Spleen (tissue), 11 donors: Measurements from ENCODE around the gene CTDSP2. TPM values are rescaled to one million over a fixed set of nuclear protein-coding genes. Genes with fewer than 3 reads are reported as not detected.

Source experiments
- DNase-seq: peaks from one replicate; pipeline ENCODE4 v3.0.0-alpha.2; 2020
- H3K27ac ChIP-seq, 8 donors: fragments of 200-600 bp; sonication (generic) in 7 of 8; 1 replicate in 4 of 8; 2 replicates in 4 of 8; pipeline versions ENCODE4 v1.5.0 to v1.8.0; 2016 to 2021; ENCODE audit warnings: inconsistent platforms in 4 of 8, mild to moderate bottlenecking in 4 of 8, moderate library complexity in 1 of 8
- H3K27me3 ChIP-seq, 7 donors: fragments of 200-600 bp; sonication (generic) in 6 of 7; replicated peaks in 1 of 7; 1 replicate in 4 of 7; 2 replicates in 3 of 7; pipeline versions ENCODE4 v1.5.0 to v1.8.0; 2016 to 2021; ENCODE audit warnings: inconsistent platforms in 3 of 7, mild to moderate bottlenecking in 1 of 7
- H3K36me3 ChIP-seq, 6 donors: fragments of 200-600 bp; sonication (generic) in 5 of 6; 1 replicate in 4 of 6; 2 replicates in 2 of 6; pipeline versions ENCODE4 v1.5.0 to v1.8.0; 2016 to 2021; ENCODE audit warnings: inconsistent platforms in 2 of 6
- H3K4me1 ChIP-seq, 6 donors: fragments of 200-600 bp; sonication (generic) in 5 of 6; 1 replicate in 3 of 6; 2 replicates in 3 of 6; pipeline versions ENCODE4 v1.5.0 to v1.8.0; 2016 to 2021; ENCODE audit warnings: inconsistent platforms in 3 of 6
- H3K4me3 ChIP-seq, 8 donors: fragments of 200-600 bp; sonication (generic) in 7 of 8; 1 replicate in 4 of 8; 2 replicates in 4 of 8; pipeline versions ENCODE4 v1.5.0 to v1.8.0; 2016 to 2021; ENCODE audit warnings: inconsistent platforms in 4 of 8, mild to moderate bottlenecking in 4 of 8, moderate library complexity in 2 of 8
- H3K9me3 ChIP-seq, 8 donors: fragments of 200-600 bp; sonication (generic) in 7 of 8; 1 replicate in 4 of 8; 2 replicates in 4 of 8; pipeline versions ENCODE4 v1.5.0 to v1.8.0; 2016 to 2021; ENCODE audit warnings: inconsistent platforms in 4 of 8
- CTCF ChIP-seq, 11 experiments: fragments of 200-600 bp in 7 of 11; fragments of 450-650 bp in 4 of 11; sonication (generic) in 4 of 11; IDR thresholded peaks in 8 of 11; conservative IDR thresholded peaks in 3 of 11; 1 replicate in 7 of 11; 2 replicates in 4 of 11; pipeline versions ENCODE4 v1.4.0 to v1.8.0; 2016 to 2021; ENCODE audit warnings: antibody characterized with exemption in 11 of 11, inconsistent platforms in 4 of 11, mild to moderate bottlenecking in 1 of 11
- POLR2A ChIP-seq, 3 donors: fragments of 450-650 bp; IDR thresholded peaks; one replicate each; pipeline ENCODE4 v1.5.1; 2017; ENCODE audit warnings: antibody characterized with exemption in 3 of 3, mild to moderate bottlenecking in 1 of 3
- POLR2AphosphoS5 ChIP-seq, 3 donors: sonication (generic); formaldehyde crosslinking; IDR thresholded peaks; one replicate each; pipeline ENCODE4 v1.5.1; 2017; ENCODE audit warnings: antibody characterized with exemption in 3 of 3
- WGBS, 5 donors: extraction: QIAGEN DNeasy Blood & Tissue Kit in 3 of 5; methylation state at CpG; one replicate each; pipeline versions ENCODE4 v1.1.5 to v1.1.7; 2013 to 2018; 5-methylcytosine and 5-hydroxymethylcytosine counted together
- intact Hi-C: fragments of 100-400 bp; cut with DNase I; formaldehyde crosslinking; loops from one replicate; pipeline ENCODE4 v1.15.0; 2023; ENCODE audit warnings: low total_unique reads
- polyA plus RNA-seq, 3 donors: library from polyadenylated mRNA; stranded (reverse); fragments of 200-250 nt; gene quantifications; one replicate each; pipeline ENCODE4 v1.2.1, GENCODE V29; 2013
- total RNA-seq, 7 donors: library from RNA; depleted of rRNA in 3 of 7; stranded (reverse); fragments of >200 nt in 3 of 7; fragmentation: NEBNext Ultra II Directional in 4 of 7; extraction: Animal tissue kit (Norgen Biotek cat#: 25700) in 4 of 7; gene quantifications; one replicate each; pipeline versions ENCODE4 v1.1.0 to v1.2.1, GENCODE V29; 2016 to 2021
- donor health status: healthy with polysubstance abuse.
- donor health status: DM: no; HTN: no; CAD: no; lungs with moderate emphysema.
- donor health status: DM: no; HTN: no; CAD: no.
- donor health status: Bipolar disorder and iron deficiency.
- donor health status: healthy.
- donor health status: DM: no; HTN: no; CAD: no.
- donor health status: DM: yes; HTN: yes; CAD: no.

The CTDSP2 gene
- total and polyA plus RNA-seq, 10 donors: 22.2 to 203 (median 144) TPM

DNA sequence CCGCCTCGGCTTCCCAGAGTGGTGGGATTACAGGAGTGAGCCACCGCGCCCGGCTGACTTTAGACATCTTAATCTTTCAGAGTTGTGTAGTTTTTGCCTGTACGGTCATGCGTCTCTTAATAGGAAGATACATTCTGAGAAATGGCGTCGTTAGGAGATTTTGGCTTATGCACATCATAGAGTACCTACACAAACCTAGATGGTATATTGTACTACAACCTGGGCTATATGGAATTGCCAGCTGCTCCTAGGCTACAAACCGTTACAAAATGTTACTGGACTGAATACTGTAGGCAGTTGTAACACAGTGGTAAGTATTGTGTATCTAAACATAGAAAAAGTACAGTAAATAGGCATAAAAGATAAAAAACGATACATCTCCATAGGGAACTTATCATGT is 62.7 kb downstream of the CTDSP2 start:
- Histone ChIP-seq H3K27me3 (no peaks in the 10 kb centered on the region), H3K4me3 (peak overlapping the region in 6 of 8 donors; percentile 84 to 98 (median 94)), H3K4me1 (peaks cover 14 to 57% (median 41%) of the 10 kb centered on the region in 6 donors), H3K9me3 (no peaks in the 10 kb centered on the region), H3K27ac (no peak overlapping the region), H3K36me3 (peaks cover 0 to 51% (median 39%) of the 10 kb centered on the region in 6 donors)
- DNase-seq: no peak
- intact Hi-C loops: no loop called here
- no peak for TF ChIP-seq CTCF (IDR thresholded peaks at IDR 0.05 in 8 of 11, conservative IDR thresholded peaks at IDR 0.05 in 3 of 11)
- no peak for TF ChIP-seq POLR2A (IDR thresholded peaks at IDR 0.05)
- no peak for TF ChIP-seq POLR2AphosphoS5 (IDR thresholded peaks at IDR 0.05)
- 93 to 97% (median 94%) methylated on average over 11 of the region's 11 CpGs for WGBS, 5 donors

- Histone ChIP-seq H3K27me3 (no peaks in the 10 kb centered on the region), H3K36me3 (peaks cover 0 to 47% (median 34%) of the 10 kb centered on the region in 6 donors), H3K9me3 (no peaks in the 10 kb centered on the region), H3K27ac (peak overlapping the region in 3 of 8 donors; percentile 82 to 84 (median 83)), H3K4me3 (peak overlapping the region; percentile 64 to 99 (median 94)), H3K4me1 (peaks cover 14 to 57% (median 41%) of the 10 kb centered on the region in 6 donors)
- TF ChIP-seq POLR2A (IDR thresholded peaks at IDR 0.05) (no peak), CTCF (IDR thresholded peaks at IDR 0.05 in 8 of 11, conservative IDR thresholded peaks at IDR 0.05 in 3 of 11) (no peak), POLR2AphosphoS5 (IDR thresholded peaks at IDR 0.05) (no peak)
- no peak for DNase-seq
- intact Hi-C loops: no loop called here
- WGBS, 5 donors: 86 to 93% (median 89%) methylated on average over 12 of the region's 12 CpGs
Measured at GRCh38 chr12:57783466-57783801, 63.1 kb downstream of the CTDSP2 start.

GRCh38 chr12:57782608-57783465 is 63.7 kb downstream of the CTDSP2 start, which contains the start of gene TSFM:
Gene TSFM (plus strand): TSS chr12:57782787. CDS start chr12:57782802, 15 bp downstream.
- peaks cover 0 to 41% (median 28%) of the 10 kb centered on the region in 6 donors for H3K36me3 ChIP-seq
- H3K4me3 ChIP-seq: peak within 1 kb of the TSS; percentile 64 to 99 (median 94)
- intact Hi-C loops: no loop called here
- H3K27ac ChIP-seq: peak within 1 kb of the TSS; percentile 59 to 86 (median 80)
- H3K27me3 ChIP-seq: no peaks in the 10 kb centered on the region
- TF ChIP-seq POLR2AphosphoS5 (IDR thresholded peaks at IDR 0.05): peak; percentile 95 to 97 (median 96)
- no peak for TF ChIP-seq POLR2A (IDR thresholded peaks at IDR 0.05)
- TF ChIP-seq CTCF (IDR thresholded peaks at IDR 0.05 in 8 of 11, conservative IDR thresholded peaks at IDR 0.05 in 3 of 11): peak; percentile 82 to 99 (median 93)
- H3K4me1 ChIP-seq: peaks cover 14 to 57% (median 41%) of the 10 kb centered on the region in 6 donors
- WGBS, 5 donors: 1 to 2% (median 1%) methylated on average over 42 to 45 of the region's 45 CpGs
- H3K9me3 ChIP-seq: no peaks in the 10 kb centered on the region
- peak; percentile 99 for DNase-seq

GRCh38 chr12:57782243-57782607 is 64.3 kb downstream of the CTDSP2 start:
- TF ChIP-seq POLR2A (IDR thresholded peaks at IDR 0.05) (no peak), CTCF (IDR thresholded peaks at IDR 0.05 in 8 of 11, conservative IDR thresholded peaks at IDR 0.05 in 3 of 11) (no peak), POLR2AphosphoS5 (IDR thresholded peaks at IDR 0.05) (no peak)
- no peak for DNase-seq

More at GRCh38 chr12:57782243-57782607, 64.3 kb downstream of the CTDSP2 start:
- H3K36me3 ChIP-seq: peaks cover 0 to 35% (median 22%) of the 10 kb centered on the region in 6 donors
- no peaks in the 10 kb centered on the region for H3K27me3 ChIP-seq
- 19 to 27% (median 24%) methylated on average over 4 of the region's 4 CpGs for WGBS, 5 donors
- peak overlapping the region in 6 of 8 donors; percentile 74 to 86 (median 82) for H3K27ac ChIP-seq
- peaks cover 14 to 57% (median 41%) of the 10 kb centered on the region in 6 donors for H3K4me1 ChIP-seq
- intact Hi-C loops: no loop called here
- H3K9me3 ChIP-seq: no peaks in the 10 kb centered on the region
- H3K4me3 ChIP-seq: peak overlapping the region in 7 of 8 donors; percentile 64 to 98 (median 91)
